Sigmoid colon (tissue), 7 donors: ENCODE data around the gene SLC35G2. TPM values are rescaled to one million over a fixed set of nuclear protein-coding genes. Genes with fewer than 3 reads are reported as not detected.

ENCODE experiments used
- DNase-seq: peaks from one replicate; pipeline ENCODE4 v3.0.0-alpha.2; 2019
- H3K27ac ChIP-seq, 4 donors: fragments of 200-600 bp; sonication (generic); one replicate each; pipeline ENCODE4 v1.5.1; 2016 to 2019; ENCODE audit warnings: mild to moderate bottlenecking in 1 of 4
- H3K27me3 ChIP-seq, 3 donors: fragments of 200-600 bp; sonication (generic); one replicate each; pipeline ENCODE4 v1.5.1; 2019; ENCODE audit warnings: mild to moderate bottlenecking in 1 of 3
- H3K36me3 ChIP-seq, 4 donors: fragments of 200-600 bp; sonication (generic); one replicate each; pipeline ENCODE4 v1.5.1; 2016 to 2019
- H3K4me1 ChIP-seq, 4 donors: fragments of 200-600 bp; sonication (generic); one replicate each; pipeline ENCODE4 v1.5.1; 2017 to 2019
- H3K4me3 ChIP-seq, 4 donors: fragments of 200-600 bp; sonication (generic); one replicate each; pipeline ENCODE4 v1.5.1; 2017 to 2019; ENCODE audit warnings: mild to moderate bottlenecking in 2 of 4, moderate library complexity in 1 of 4
- H3K9me3 ChIP-seq, 4 donors: fragments of 200-600 bp in 3 of 4; sonication (generic) in 3 of 4; one replicate each; pipeline versions ENCODE4 v1.5.1 to v1.6.1; 2013 to 2019
- CTCF ChIP-seq, 4 experiments: fragments of 450-650 bp in 3 of 4; fragments of 200-600 bp in 1 of 4; IDR thresholded peaks; one replicate each; pipeline ENCODE4 v1.5.1; 2016 to 2019; ENCODE audit warnings: antibody characterized with exemption in 4 of 4, mild to moderate bottlenecking in 3 of 4, moderate library complexity in 2 of 4
- EP300 ChIP-seq, 4 donors: sonication (generic); formaldehyde crosslinking; IDR thresholded peaks; one replicate each; pipeline ENCODE4 v1.6.1; 2017; ENCODE audit warnings: antibody characterized with exemption in 4 of 4
- POLR2A ChIP-seq, 2 donors: fragments of 450-650 bp; IDR thresholded peaks; one replicate each; pipeline ENCODE4 v1.6.1; 2016; ENCODE audit warnings: antibody characterized with exemption in 2 of 2, mild to moderate bottlenecking in 2 of 2, moderate library complexity in 2 of 2
- POLR2AphosphoS5 ChIP-seq, 4 donors: sonication (generic); formaldehyde crosslinking; IDR thresholded peaks; one replicate each; pipeline ENCODE4 v1.6.1; 2017; ENCODE audit warnings: antibody characterized with exemption in 4 of 4
- WGBS, 2 donors: extraction: QIAGEN DNeasy Blood & Tissue Kit; methylation state at CpG; one replicate each; pipeline ENCODE4 v1.1.7; 2013; 5-methylcytosine and 5-hydroxymethylcytosine counted together
- intact Hi-C: fragments of 100-400 bp; cut with DNase I; formaldehyde crosslinking; loops from one replicate; pipeline ENCODE4 v1.15.1; 2023
- polyA plus RNA-seq, 3 donors: library from polyadenylated mRNA; stranded (reverse); fragments of 200-250 nt; gene quantifications; one replicate each; pipeline ENCODE4 v1.2.3, GENCODE V29; 2013
- total RNA-seq, 4 donors: library from RNA; depleted of rRNA; stranded (reverse); fragments of >200 nt; gene quantifications; one replicate each; pipeline ENCODE4 v1.1.0, GENCODE V29; 2016
- donor health status: healthy with polysubstance abuse.
- donor health status: Bipolar disorder and iron deficiency.
- donor health status: healthy.

The SLC35G2 gene
- total RNA-seq, result 1 to 10 TPM; 3.4 to 8.0 (median 5.3) TPM
- 1 to 10 TPM in 2 of 3 donors, under 1 TPM in 1; 0.69 to 1.8 (median 1.2) TPM for polyA plus RNA-seq

- H3K27ac ChIP-seq, result peak within 1 kb of the TSS; percentile 59 to 84 (median 68)
- H3K27me3 ChIP-seq, result no peaks in the 10 kb centered on the region
- TF ChIP-seq POLR2A (IDR thresholded peaks at IDR 0.05), result no peak
- peak in 1 of 4 donors; percentile 60 for TF ChIP-seq POLR2AphosphoS5 (IDR thresholded peaks at IDR 0.05)
- peak; percentile 69 for DNase-seq
- intact Hi-C loops, result loop anchor here (2.0 to 5.0 kb wide), 2 partner anchors 43 to 66 kb away; partner anchors contain the start of genes NCK1 and STAG1
- H3K9me3 ChIP-seq, result peaks cover 0 to 2% (median 0%) of the 10 kb centered on the region in 4 donors
- peaks cover 0 to 16% (median 14%) of the 10 kb centered on the region in 4 donors for H3K4me1 ChIP-seq
- peak within 1 kb of the TSS; percentile 57 to 68 (median 62) for H3K4me3 ChIP-seq
- 1% methylated on average over 60 of the region's 60 CpGs for WGBS, 2 donors
- no peaks in the 10 kb centered on the region for H3K36me3 ChIP-seq
Observed at GRCh38 chr3:136818769-136819391, at the start of gene SLC35G2. Gene SLC35G2, plus strand, starts transcription at chr3:136819126. Its CDS starts 35,335 bp downstream, at chr3:136854461.

- no peak for DNase-seq
- Histone ChIP-seq H3K27me3 (no peaks in the 10 kb centered on the region), H3K4me3 (no peak overlapping the region), H3K27ac (no peak overlapping the region), H3K36me3 (no peaks in the 10 kb centered on the region), H3K9me3 (no peaks in the 10 kb centered on the region), H3K4me1 (no peaks in the 10 kb centered on the region)
- intact Hi-C loops, result no loop called here
- WGBS, 2 donors, result 76 to 89% methylated on average over 1 of the region's 1 CpG
- TF ChIP-seq EP300 (IDR thresholded peaks at IDR 0.05) (no peak), POLR2AphosphoS5 (IDR thresholded peaks at IDR 0.05) (no peak), POLR2A (IDR thresholded peaks at IDR 0.05) (no peak), CTCF (IDR thresholded peaks at IDR 0.05) (no peak)
Observed at GRCh38 chr3:136772709-136773108, 46.2 kb upstream of the SLC35G2 start.

- Histone ChIP-seq H3K27ac (peak overlapping the region in 1 of 4 donors; percentile 55), H3K27me3 (no peaks in the 10 kb centered on the region), H3K36me3 (no peaks in the 10 kb centered on the region), H3K4me3 (no peak overlapping the region), H3K4me1 (peaks cover 0 to 18% (median 15%) of the 10 kb centered on the region in 4 donors), H3K9me3 (no peaks in the 10 kb centered on the region)
- no peak for TF ChIP-seq POLR2AphosphoS5 (IDR thresholded peaks at IDR 0.05)
- TF ChIP-seq EP300 (IDR thresholded peaks at IDR 0.05), result no peak
- no peak for TF ChIP-seq CTCF (IDR thresholded peaks at IDR 0.05)
- TF ChIP-seq POLR2A (IDR thresholded peaks at IDR 0.05), result no peak
- intact Hi-C loops, result no loop called here
- no peak for DNase-seq
- 82 to 87% methylated on average over 4 of the region's 4 CpGs for WGBS, 2 donors
Observed at GRCh38 chr3:136778865-136779264, 40.1 kb upstream of the SLC35G2 start.

- no peaks in the 10 kb centered on the region for H3K36me3 ChIP-seq
- TF ChIP-seq EP300 (IDR thresholded peaks at IDR 0.05) (no peak), POLR2AphosphoS5 (IDR thresholded peaks at IDR 0.05) (no peak), POLR2A (IDR thresholded peaks at IDR 0.05) (no peak), CTCF (IDR thresholded peaks at IDR 0.05) (no peak)
- H3K9me3 ChIP-seq, result no peaks in the 10 kb centered on the region
- H3K27me3 ChIP-seq, result no peaks in the 10 kb centered on the region
- 80 to 93% methylated on average over 4 of the region's 4 CpGs for WGBS, 2 donors
- H3K27ac ChIP-seq, result no peak overlapping the region
- intact Hi-C loops, result no loop called here
- peaks cover 0 to 19% (median 16%) of the 10 kb centered on the region in 4 donors for H3K4me1 ChIP-seq
- DNase-seq, result no peak
- H3K4me3 ChIP-seq, result no peak overlapping the region
Observed at GRCh38 chr3:136780741-136781140, 38.2 kb upstream of the SLC35G2 start.

- H3K4me3 ChIP-seq, result no peak overlapping the region
- no peak for TF ChIP-seq EP300 (IDR thresholded peaks at IDR 0.05)
- intact Hi-C loops, result no loop called here
- 61 to 74% methylated on average over 5 of the region's 5 CpGs for WGBS, 2 donors
- H3K36me3 ChIP-seq, result no peaks in the 10 kb centered on the region
- no peaks in the 10 kb centered on the region for H3K27me3 ChIP-seq
- H3K4me1 ChIP-seq, result peaks cover 0 to 37% (median 35%) of the 10 kb centered on the region in 4 donors
- H3K9me3 ChIP-seq, result no peaks in the 10 kb centered on the region
- peak overlapping the region in 3 of 4 donors; percentile 24 to 57 (median 47) for H3K27ac ChIP-seq
- DNase-seq, result no peak
Observed at GRCh38 chr3:136783708-136784191, 35.2 kb upstream of the SLC35G2 start.
